Endothelial cell of umbilical vein (primary cell): ENCODE data around the gene SORCS1. TPM values are rescaled to one million over a fixed set of nuclear protein-coding genes. Genes with fewer than 3 reads are reported as not detected.

Source experiments
- BruUV-seq: library from RNA; stranded (reverse); fragments of 400-500 nt; replicated peaks from 2 replicates; lab custom pipeline; 2021; lab: Mats Ljungman, UMichigan
- CTCF ChIA-PET: fragments of 300-600, 350-600 bp; sonication (Branson Sonifier 250); formaldehyde crosslinking; loops from one replicate; lab custom pipeline; 2021; ENCODE audit warnings: antibody characterized with exemption, inconsistent platforms; lab: Charles Lee
- POLR2A ChIA-PET: fragments of 300-600, 350-600 bp; sonication (Branson Sonifier 250); formaldehyde crosslinking; loops from one replicate; lab custom pipeline; 2021; ENCODE audit warnings: antibody characterized with exemption, inconsistent platforms; lab: Charles Lee
- DNase-seq: peaks from one replicate; pipeline ENCODE4 v3.0.0-alpha.2; 2011; ENCODE audit warnings: low read depth, low spot score
- FAIRE-seq: peaks from 2 replicates; lab custom pipeline; 2011; peaks lifted over from hg19 to GRCh38; lab: Jason Lieb, UNC
- H2AFZ ChIP-seq: 2 replicates; pipeline ENCODE4 v1.6.0; 2012; ENCODE audit warnings: low read depth, low read length, control low read depth, inconsistent platforms
- H3K27ac ChIP-seq: 2 replicates; pipeline ENCODE4 v1.5.1; 2011; ENCODE audit warnings: low read depth, mild to moderate bottlenecking, control low read depth, low read length, moderate library complexity; ENCODE audit not compliant: insufficient read depth
- H3K27me3 ChIP-seq, 2 experiments: 2 replicates each; pipeline versions ENCODE4 v1.6.0 to v1.6.1; 2011; ENCODE audit warnings: low read length in 2 of 2, mixed read lengths in 1 of 2; ENCODE audit not compliant: control insufficient read depth in 2 of 2, insufficient read depth in 2 of 2
- H3K36me3 ChIP-seq, 2 experiments: 2 replicates in 1 of 2; 3 replicates in 1 of 2; pipeline ENCODE4 v1.5.1; 2011; ENCODE audit warnings: low read length in 2 of 2, mild to moderate bottlenecking in 1 of 2, moderate library complexity in 1 of 2; ENCODE audit not compliant: control insufficient read depth in 2 of 2, insufficient read depth in 2 of 2; ENCODE audit errors: extremely low read depth in 1 of 2
- H3K4me1 ChIP-seq: 3 replicates; pipeline ENCODE4 v1.5.1; 2011; ENCODE audit warnings: mild to moderate bottlenecking, low read length; ENCODE audit not compliant: control insufficient read depth, insufficient read depth; ENCODE audit errors: extremely low read depth
- H3K4me2 ChIP-seq: 2 replicates; pipeline ENCODE4 v1.6.1; 2011; ENCODE audit warnings: low read length, control low read depth, mixed read lengths; ENCODE audit not compliant: insufficient read depth
- H3K4me3 ChIP-seq, 3 experiments: fragments of 200-600 bp in 1 of 3; sonication (generic), shearing (Covaris generic) in 1 of 3; replicated peaks in 1 of 3; 2 replicates each; pipeline ENCODE4 v1.5.1; 2011 to 2016; ENCODE audit warnings: control low read depth in 3 of 3, low read length in 3 of 3, mild to moderate bottlenecking in 2 of 3, inconsistent platforms in 1 of 3, low read depth in 1 of 3, moderate library complexity in 1 of 3; ENCODE audit not compliant: insufficient read depth in 1 of 3
- H3K79me2 ChIP-seq: 2 replicates; pipeline ENCODE4 v1.6.0; 2012; ENCODE audit warnings: low read length, inconsistent platforms; ENCODE audit not compliant: control insufficient read depth, insufficient read depth
- H3K9ac ChIP-seq: replicated peaks from 2 replicates; pipeline ENCODE3; 2011; ENCODE audit warnings: low read length, control low read depth; ENCODE audit not compliant: insufficient read depth; ENCODE audit errors: extremely low read depth
- H3K9me1 ChIP-seq: replicated peaks from 3 replicates; pipeline ENCODE4 v1.6.0; 2011; ENCODE audit warnings: mild to moderate bottlenecking, low read length; ENCODE audit not compliant: control insufficient read depth, insufficient read depth; ENCODE audit errors: extremely low read depth
- H3K9me3 ChIP-seq: replicated peaks from 2 replicates; pipeline ENCODE4 v1.5.1; 2012; ENCODE audit warnings: low read length, inconsistent platforms; ENCODE audit not compliant: control insufficient read depth, insufficient read depth
- H4K20me1 ChIP-seq: replicated peaks from 2 replicates; pipeline ENCODE3; 2011; ENCODE audit warnings: mild to moderate bottlenecking, low read length; ENCODE audit not compliant: control insufficient read depth, insufficient read depth; ENCODE audit errors: extremely low read depth
- EZH2 ChIP-seq: IDR thresholded peaks from 2 replicates; pipeline ENCODE4 v1.6.1; 2012; ENCODE audit warnings: borderline replicate concordance, low read depth, mild to moderate bottlenecking, moderate library complexity, low read length, inconsistent platforms; ENCODE audit not compliant: severe bottlenecking
- FOS ChIP-seq: IDR thresholded peaks from 2 replicates; pipeline ENCODE4 v1.6.1; 2011; ENCODE audit warnings: mild to moderate bottlenecking, low read length, moderate library complexity, borderline replicate concordance; ENCODE audit not compliant: insufficient read depth
- GATA2 ChIP-seq: IDR thresholded peaks from 2 replicates; pipeline ENCODE4 v1.7.0; 2011; ENCODE audit warnings: low read depth, mild to moderate bottlenecking, moderate library complexity, mixed read lengths, low read length; ENCODE audit not compliant: insufficient read length, insufficient read depth
- JUN ChIP-seq: IDR thresholded peaks from 2 replicates; pipeline ENCODE4 v1.6.1; 2011; ENCODE audit warnings: borderline replicate concordance, low read depth; ENCODE audit not compliant: insufficient read length, insufficient read depth
- MAX ChIP-seq: IDR thresholded peaks from 2 replicates; pipeline ENCODE4 v1.6.1; 2011; ENCODE audit not compliant: insufficient read depth, insufficient read length
- MYC ChIP-seq: IDR thresholded peaks from one replicate; pipeline ENCODE4 v1.6.1; 2011; ENCODE audit warnings: mild to moderate bottlenecking, low read depth, low read length
- POLR2A ChIP-seq: IDR thresholded peaks from 2 replicates; pipeline ENCODE4 v1.6.1; 2012; ENCODE audit warnings: low read depth, mild to moderate bottlenecking, control low read depth, low read length
- POLR2AphosphoS5 ChIP-seq: IDR thresholded peaks from 2 replicates; pipeline ENCODE4 v1.6.1; 2012; ENCODE audit warnings: low read depth, mild to moderate bottlenecking, control low read depth, low read length, moderate library complexity; ENCODE audit not compliant: insufficient read depth
- dilution Hi-C: fragments of 300-500 bp; cut with MboI; formaldehyde crosslinking; loops from one replicate; pipeline ENCODE4 v1.15.0; 2019; ENCODE audit warnings: low sequenced_read_pairs; ENCODE audit not compliant: extremely low pct_ligation_motif_present
- intact Hi-C: fragments of 100-400 bp; cut with micrococcal nuclease; formaldehyde crosslinking; loops from one replicate; pipeline ENCODE4 v1.10.0; 2022
- polyA plus RNA-seq, 4 experiments: library from polyadenylated mRNA; depleted of rRNA in 3 of 4; stranded (reverse) in 3 of 4; unstranded in 1 of 4; fragments of >200 nt; gene quantifications; 2 replicates each; pipeline versions ENCODE4 v1.2.1 to v1.2.3, GENCODE V29; 2011 to 2012; ENCODE audit warnings: missing spikeins in 1 of 4
- total RNA-seq: library from RNA; stranded (reverse); gene quantifications from 2 replicates; pipeline ENCODE4 v1.2.3, GENCODE V29; 2021
- TF ChIP-seq, protein P1 (sequence below), 2 donors: IDR thresholded peaks; 1 replicate in 1 of 2; 2 replicates in 1 of 2; pipeline ENCODE4 v1.5.1; 2011; ENCODE audit warnings: low read length in 2 of 2, mild to moderate bottlenecking in 2 of 2, moderate library complexity in 2 of 2, control low read depth in 1 of 2, inconsistent platforms in 1 of 2, low read depth in 1 of 2; ENCODE audit not compliant: insufficient read depth in 1 of 2; ENCODE audit errors: extremely low read depth in 1 of 2

Gene SORCS1
- total and polyA plus RNA-seq, 2 donors (not counting 3 experiments of a cell fraction or from before 2014, with no cell fraction given) = not detected

- H3K4me2 ChIP-seq = no peak overlapping the region
- intact Hi-C loops = no loop called here
- FAIRE-seq = no peak
- no peaks in the 10 kb centered on the region for H3K4me1 ChIP-seq
- DNase-seq = no peak
- H3K27ac ChIP-seq = no peak overlapping the region
- ChIA-PET POLR2A (no interaction called here), CTCF (no interaction called here)
- TF ChIP-seq POLR2AphosphoS5 (no peak), EZH2 (no peak), POLR2A (no peak)
- TF ChIP-seq, protein P1, sequence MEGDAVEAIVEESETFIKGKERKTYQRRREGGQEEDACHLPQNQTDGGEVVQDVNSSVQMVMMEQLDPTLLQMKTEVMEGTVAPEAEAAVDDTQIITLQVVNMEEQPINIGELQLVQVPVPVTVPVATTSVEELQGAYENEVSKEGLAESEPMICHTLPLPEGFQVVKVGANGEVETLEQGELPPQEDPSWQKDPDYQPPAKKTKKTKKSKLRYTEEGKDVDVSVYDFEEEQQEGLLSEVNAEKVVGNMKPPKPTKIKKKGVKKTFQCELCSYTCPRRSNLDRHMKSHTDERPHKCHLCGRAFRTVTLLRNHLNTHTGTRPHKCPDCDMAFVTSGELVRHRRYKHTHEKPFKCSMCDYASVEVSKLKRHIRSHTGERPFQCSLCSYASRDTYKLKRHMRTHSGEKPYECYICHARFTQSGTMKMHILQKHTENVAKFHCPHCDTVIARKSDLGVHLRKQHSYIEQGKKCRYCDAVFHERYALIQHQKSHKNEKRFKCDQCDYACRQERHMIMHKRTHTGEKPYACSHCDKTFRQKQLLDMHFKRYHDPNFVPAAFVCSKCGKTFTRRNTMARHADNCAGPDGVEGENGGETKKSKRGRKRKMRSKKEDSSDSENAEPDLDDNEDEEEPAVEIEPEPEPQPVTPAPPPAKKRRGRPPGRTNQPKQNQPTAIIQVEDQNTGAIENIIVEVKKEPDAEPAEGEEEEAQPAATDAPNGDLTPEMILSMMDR (IDR thresholded peaks at IDR 0.05; ENCODE audit: extremely low read depth in 1 of 2, insufficient read depth in 1 of 2, low read depth in 1 of 2, low read length in 2 of 2) = peak in 1 of 2 donors; percentile 20
- H3K27me3 ChIP-seq = no peaks in the 10 kb centered on the region
- H3K36me3 ChIP-seq = no peaks in the 10 kb centered on the region
- no peak overlapping the region for H2AFZ ChIP-seq
- H3K9me1 ChIP-seq = no peaks in the 10 kb centered on the region
- H4K20me1 ChIP-seq = no peaks in the 10 kb centered on the region
- no peaks in the 10 kb centered on the region for H3K79me2 ChIP-seq
- H3K4me3 ChIP-seq = no peak overlapping the region
- BruUV-seq = no TSS peak
- peaks cover 5% of the 10 kb centered on the region for H3K9me3 ChIP-seq
- dilution Hi-C loops = no loop called here
- no peak overlapping the region for H3K9ac ChIP-seq
Measured at GRCh38 chr10:106711313-106711906, 453.1 kb downstream of the SORCS1 start.

- Histone ChIP-seq H3K4me3 (no peak overlapping the region), H3K36me3 (no peaks in the 10 kb centered on the region), H3K4me1 (no peaks in the 10 kb centered on the region), H3K4me2 (no peak overlapping the region), H3K27me3 (no peaks in the 10 kb centered on the region), H3K9ac (no peak overlapping the region), H3K27ac (no peak overlapping the region), H3K79me2 (no peaks in the 10 kb centered on the region), H3K9me3 (peaks cover 5% of the 10 kb centered on the region), H2AFZ (no peak overlapping the region), H4K20me1 (no peaks in the 10 kb centered on the region), H3K9me1 (no peaks in the 10 kb centered on the region)
- TF ChIP-seq GATA2 (no peak), MAX (no peak), EZH2 (no peak), POLR2AphosphoS5 (no peak), MYC (no peak), FOS (no peak), POLR2A (no peak), JUN (no peak)
- TF ChIP-seq, protein P1 (IDR thresholded peaks at IDR 0.05; ENCODE audit: extremely low read depth in 1 of 2, insufficient read depth in 1 of 2, low read depth in 1 of 2, low read length in 2 of 2) = no peak
- DNase-seq = no peak
- dilution Hi-C loops (no loop called here), intact Hi-C loops (loop anchor here (5.0 kb wide), 1 partner anchor 1104 kb away; no protein-coding TSS in a partner anchor)
- ChIA-PET CTCF (no interaction called here), POLR2A (no interaction called here)
- no peak for FAIRE-seq
- BruUV-seq = no TSS peak
Measured at GRCh38 chr10:106708506-106708905, 456.0 kb downstream of the SORCS1 start.
